OCI-M1 (cell line): ENCODE data around the gene ERBB2.

Experiments used
- DNase-seq: peaks from one replicate; lab custom pipeline; 2025; lab: John Stamatoyannopoulos, UW

Gene ERBB2

DNA sequence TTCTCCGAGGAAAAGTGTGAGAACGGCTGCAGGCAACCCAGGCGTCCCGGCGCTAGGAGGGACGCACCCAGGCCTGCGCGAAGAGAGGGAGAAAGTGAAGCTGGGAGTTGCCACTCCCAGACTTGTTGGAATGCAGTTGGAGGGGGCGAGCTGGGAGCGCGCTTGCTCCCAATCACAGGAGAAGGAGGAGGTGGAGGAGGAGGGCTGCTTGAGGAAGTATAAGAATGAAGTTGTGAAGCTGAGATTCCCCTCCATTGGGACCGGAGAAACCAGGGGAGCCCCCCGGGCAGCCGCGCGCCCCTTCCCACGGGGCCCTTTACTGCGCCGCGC, at the start of gene ERBB2:
Gene ERBB2, plus strand, starts transcription at position 247 of the 330 bp plus-strand sequence. CDS start 175 bp downstream, outside the sequence.
- no peak for DNase-seq

DNA sequence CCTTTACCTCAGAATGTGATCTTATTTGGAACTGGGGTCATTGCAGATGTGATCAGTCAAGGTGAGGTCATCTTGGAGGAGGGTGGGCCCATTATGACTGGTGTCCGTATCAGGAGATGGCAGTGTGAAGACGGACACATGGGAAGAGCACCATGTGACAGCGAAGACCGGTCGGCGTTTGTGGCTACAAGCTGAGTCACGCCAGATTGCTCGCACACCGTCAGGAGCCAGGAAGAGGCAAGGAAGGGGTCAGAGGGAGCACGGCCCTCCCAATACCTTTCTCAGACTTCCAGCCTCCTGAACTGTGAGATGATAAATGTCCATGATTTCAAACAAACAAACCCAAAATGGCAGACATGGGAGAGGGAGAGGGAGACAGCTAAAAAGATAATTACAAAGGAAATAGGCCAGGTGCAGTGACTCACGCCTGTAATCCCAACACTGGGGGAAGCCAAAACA, 49.7 kb upstream of the ERBB2 start:
- no peak for DNase-seq

- DNase-seq, result no peak
These were observed 47.8 kb upstream of the ERBB2 start for GRCh38 chr17:39651923-39652586.

- no peak for DNase-seq
These were observed 47.1 kb upstream of the ERBB2 start for GRCh38 chr17:39652587-39653315.

DNA sequence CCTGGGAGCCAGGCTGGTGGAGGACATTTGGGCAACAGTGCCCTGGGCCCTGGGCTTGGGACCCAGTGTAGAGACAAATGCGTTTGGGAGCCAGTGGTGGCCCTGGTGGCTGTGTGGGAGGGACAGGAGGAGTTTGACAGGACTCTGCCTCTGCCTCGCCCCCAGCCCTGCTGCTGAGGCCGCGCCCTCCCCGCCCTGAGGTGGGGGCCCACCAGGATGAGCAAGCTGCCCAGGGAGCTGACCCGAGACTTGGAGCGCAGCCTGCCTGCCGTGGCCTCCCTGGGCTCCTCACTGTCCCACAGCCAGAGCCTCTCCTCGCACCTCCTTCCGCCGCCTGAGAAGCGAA, 46.6 kb upstream of the ERBB2 start:
- DNase-seq, result no peak

DNA sequence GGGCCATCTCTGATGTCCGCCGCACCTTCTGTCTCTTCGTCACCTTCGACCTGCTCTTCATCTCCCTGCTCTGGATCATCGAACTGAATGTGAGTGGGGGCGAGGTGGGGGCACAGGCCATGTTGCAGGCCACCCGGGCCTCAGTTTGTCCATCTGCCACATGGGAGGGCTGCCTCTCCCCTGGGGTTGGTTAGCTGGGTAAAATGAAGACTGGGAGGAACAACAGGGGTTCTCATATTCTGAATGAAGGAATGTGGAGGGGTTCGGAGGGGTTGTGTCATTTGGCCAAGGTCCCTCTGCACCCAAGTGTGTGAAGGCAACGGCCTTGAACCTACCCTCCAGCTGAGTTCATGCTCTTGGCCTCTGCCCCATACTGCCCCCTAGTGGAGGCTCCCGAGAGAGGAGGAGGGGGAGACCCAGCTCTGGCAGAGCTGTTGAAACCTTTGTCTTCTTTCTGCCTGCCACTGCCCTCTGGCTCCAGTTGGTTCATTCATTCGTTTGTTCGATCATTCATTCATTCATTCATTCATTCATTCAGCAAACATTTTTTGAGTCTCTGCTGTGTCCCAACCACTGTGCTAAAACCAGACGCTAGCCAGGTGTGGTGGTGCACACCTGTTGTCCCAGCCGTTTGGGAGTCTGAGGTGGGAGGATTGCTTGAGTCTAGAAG, 46.1 kb upstream of the ERBB2 start:
- DNase-seq, result peak; percentile 80

GRCh38 chr17:39655105-39655504, 44.8 kb upstream of the ERBB2 start:
- no peak for DNase-seq

- no peak for DNase-seq
These were observed 41.5 kb upstream of the ERBB2 start for GRCh38 chr17:39658346-39658745.

DNA sequence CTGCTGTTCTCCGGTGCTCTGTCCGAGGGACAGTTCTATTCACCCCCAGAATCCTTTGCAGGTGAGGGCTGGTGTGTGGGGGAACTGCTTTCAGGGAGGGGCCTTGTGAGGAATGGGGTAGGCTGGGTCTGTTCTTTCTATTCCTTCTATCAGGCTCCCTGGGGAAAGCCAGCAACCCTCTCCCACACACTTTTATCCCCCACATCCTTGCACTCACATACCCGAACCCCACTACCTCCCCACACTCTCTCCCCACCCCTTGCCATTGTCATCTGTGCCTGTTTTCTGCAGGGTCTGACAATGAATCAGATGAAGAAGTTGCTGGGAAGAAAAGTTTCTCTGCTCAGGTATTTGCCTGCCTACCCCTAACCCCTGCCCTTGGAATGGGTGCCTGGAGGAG, 41.1 kb upstream of the ERBB2 start:
- no peak for DNase-seq

GRCh38 chr17:39659279-39660010, 40.4 kb upstream of the ERBB2 start:
- no peak for DNase-seq

GRCh38 chr17:39660011-39660360, 39.9 kb upstream of the ERBB2 start:
- DNase-seq, result no peak

- no peak for DNase-seq
These were observed 39.2 kb upstream of the ERBB2 start for GRCh38 chr17:39660397-39661385.

DNA sequence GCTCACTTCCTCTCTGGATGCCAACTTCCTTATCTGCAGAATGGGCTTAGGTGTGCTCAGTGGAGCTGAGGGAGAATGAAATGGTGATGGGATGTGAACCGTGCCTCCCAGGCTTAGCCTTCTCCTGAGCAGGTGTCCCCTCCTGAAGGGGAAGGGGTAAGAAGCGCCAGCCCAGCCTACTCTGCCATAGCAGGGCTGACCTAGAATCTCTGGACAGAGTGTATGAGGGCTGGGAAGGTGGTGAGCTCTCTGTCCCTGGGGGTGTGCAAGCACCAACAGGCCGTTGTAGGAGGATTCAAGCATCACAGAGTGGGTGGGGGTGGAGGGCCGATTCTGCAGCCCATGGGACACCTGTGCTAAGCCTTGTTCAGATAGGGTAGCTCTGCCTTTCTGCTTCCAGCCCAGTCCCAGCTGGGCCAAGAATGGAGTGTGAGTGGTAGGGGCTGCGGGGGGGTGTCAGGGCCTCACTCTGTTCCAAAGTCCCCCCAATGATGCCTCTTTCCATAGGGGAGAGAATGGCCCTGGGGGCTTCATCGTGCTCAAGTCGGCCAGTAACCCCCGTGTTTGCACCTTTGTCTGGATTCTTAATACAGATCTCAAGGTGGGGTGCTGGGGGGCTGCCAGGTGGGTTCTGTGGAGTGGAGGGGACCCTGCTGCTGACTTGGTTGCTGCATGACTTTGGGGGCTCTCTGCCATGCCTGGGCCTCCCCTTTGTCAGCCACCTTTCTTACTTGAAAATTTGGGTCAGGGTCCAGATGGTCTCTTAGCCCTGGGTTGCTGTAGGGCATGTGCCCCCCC, 37.9 kb upstream of the ERBB2 start:
- DNase-seq, result no peak

DNA sequence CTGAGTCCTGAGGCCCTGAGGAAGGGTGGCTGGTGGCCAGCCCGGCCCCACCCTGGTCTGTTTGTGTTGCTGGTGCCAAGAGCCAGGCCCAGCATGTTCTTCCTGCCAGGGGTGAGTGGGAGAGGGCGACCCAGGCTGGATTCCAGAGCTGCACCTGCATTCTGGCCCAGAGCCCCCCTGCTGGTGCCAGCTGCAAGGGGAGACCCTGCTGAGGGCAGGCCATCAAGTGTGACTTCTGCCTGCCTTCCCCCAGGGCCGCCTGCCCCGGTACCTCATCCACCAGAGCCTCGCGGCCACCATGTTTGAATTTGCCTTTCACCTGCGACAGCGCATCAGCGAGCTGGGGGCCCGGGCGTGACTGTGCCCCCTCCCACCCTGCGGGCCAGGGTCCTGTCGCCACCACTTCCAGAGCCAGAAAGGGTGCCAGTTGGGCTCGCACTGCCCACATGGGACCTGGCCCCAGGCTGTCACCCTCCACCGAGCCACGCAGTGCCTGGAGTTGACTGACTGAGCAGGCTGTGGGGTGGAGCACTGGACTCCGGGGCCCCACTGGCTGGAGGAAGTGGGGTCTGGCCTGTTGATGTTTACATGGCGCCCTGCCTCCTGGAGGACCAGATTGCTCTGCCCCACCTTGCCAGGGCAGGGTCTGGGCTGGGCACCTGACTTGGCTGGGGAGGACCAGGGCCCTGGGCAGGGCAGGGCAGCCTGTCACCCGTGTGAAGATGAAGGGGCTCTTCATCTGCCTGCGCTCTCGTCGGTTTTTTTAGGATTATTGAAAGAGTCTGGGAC, 37.1 kb upstream of the ERBB2 start:
- no peak for DNase-seq

DNA sequence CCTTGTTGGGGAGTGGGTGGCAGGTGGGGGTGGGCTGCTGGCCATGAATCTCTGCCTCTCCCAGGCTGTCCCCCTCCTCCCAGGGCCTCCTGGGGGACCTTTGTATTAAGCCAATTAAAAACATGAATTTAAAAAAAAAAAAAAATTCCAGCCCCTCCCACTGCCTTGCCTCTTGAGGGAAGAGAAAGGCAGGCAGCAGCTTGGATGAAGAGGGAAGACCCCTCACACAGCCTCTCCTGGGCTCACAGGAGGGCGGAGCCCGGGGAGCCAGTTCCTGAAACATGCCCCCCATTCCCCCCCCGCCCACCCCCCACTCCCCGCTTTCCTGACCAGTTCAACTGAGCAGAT, 36.5 kb upstream of the ERBB2 start:
- DNase-seq, result no peak

GRCh38 chr17:39663688-39664580, 35.9 kb upstream of the ERBB2 start:
- peak; percentile 66 for DNase-seq

- DNase-seq, result no peak
These were observed 35.0 kb upstream of the ERBB2 start, which contains the start of gene TCAP for GRCh38 chr17:39664581-39665561. Gene TCAP (plus strand): TSS chr17:39665349. CDS start chr17:39665360, 11 bp downstream.
